GM12874 (cell line): Measurements from ENCODE around the gene GAST.

Experiments
- CTCF ChIP-seq: IDR thresholded peaks from 2 replicates; pipeline ENCODE4 v1.5.1; 2011; ENCODE audit warnings: low read depth, mild to moderate bottlenecking, control low read depth, low read length, moderate library complexity; ENCODE audit not compliant: insufficient read depth

Gene GAST

GRCh38 chr17:41730479-41730878 is 18.3 kb downstream of the GAST start:
- TF ChIP-seq CTCF: no peak

- no peak for TF ChIP-seq CTCF
These were observed 19.7 kb downstream of the GAST start for GRCh38 chr17:41731836-41732235.

GRCh38 chr17:41733348-41734138 is 21.4 kb downstream of the GAST start:
- TF ChIP-seq CTCF: no peak

- no peak for TF ChIP-seq CTCF
These were observed 22.2 kb downstream of the GAST start, which contains the start of gene HAP1 for GRCh38 chr17:41734139-41734948. Gene HAP1, minus strand, starts transcription at chr17:41734643. Its CDS starts 9 bp downstream, at chr17:41734634.

- TF ChIP-seq CTCF: no peak
These were observed 22.8 kb downstream of the GAST start for GRCh38 chr17:41734949-41735313.

GRCh38 chr17:41735744-41736143 is 23.6 kb downstream of the GAST start:
- no peak for TF ChIP-seq CTCF

- no peak for TF ChIP-seq CTCF
These were observed 25.0 kb downstream of the GAST start for GRCh38 chr17:41736983-41737679.
